Smooth muscle cell (in vitro differentiated cells): ENCODE results near the gene MIER2. TPM values are rescaled to one million over a fixed set of nuclear protein-coding genes. Genes with fewer than 3 reads are reported as not detected.
"Not testable (repeated sequence)": the region's sequence is repeated elsewhere in the genome, so short reads cannot be mapped to it uniquely, and the experiment has no call there.

ENCODE experiments used
- DNase-seq: peaks from one replicate; lab custom pipeline; 2025; ENCODE audit not compliant: unreplicated experiment; lab: John Stamatoyannopoulos, UW
- H2AFZ ChIP-seq: fragments of 200-600 bp; sonication (generic); 2 replicates; pipeline ENCODE4 v1.6.0; 2016; ENCODE audit warnings: antibody characterized with exemption, low read depth, mild to moderate bottlenecking
- H3F3A ChIP-seq: fragments of 200-600 bp; sonication (generic); 2 replicates; pipeline ENCODE4 v1.6.0; 2017; ENCODE audit warnings: antibody characterized with exemption, low read depth
- H3K27ac ChIP-seq: fragments of 200-600 bp; sonication (generic); 2 replicates; pipeline ENCODE4 v1.5.1; 2016; ENCODE audit warnings: low read depth, mild to moderate bottlenecking
- H3K27me3 ChIP-seq: fragments of 200-600 bp; sonication (generic); 2 replicates; pipeline ENCODE4 v1.6.1; 2016; ENCODE audit warnings: low read depth, mild to moderate bottlenecking
- H3K36me3 ChIP-seq: fragments of 200-600 bp; sonication (generic); 2 replicates; pipeline ENCODE4 v1.5.1; 2016; ENCODE audit warnings: low read depth
- H3K4me1 ChIP-seq: fragments of 200-600 bp; sonication (generic); 2 replicates; pipeline ENCODE4 v1.5.1; 2016; ENCODE audit warnings: low read depth
- H3K4me2 ChIP-seq: fragments of 200-600 bp; sonication (generic); 2 replicates; pipeline ENCODE4 v1.6.0; 2016; ENCODE audit warnings: mild to moderate bottlenecking
- H3K4me3 ChIP-seq: fragments of 200-600 bp; sonication (generic); 2 replicates; pipeline ENCODE4 v1.5.1; 2016; ENCODE audit warnings: mild to moderate bottlenecking
- H3K79me2 ChIP-seq: fragments of 200-600 bp; sonication (generic); 2 replicates; pipeline ENCODE4 v1.6.0; 2016; ENCODE audit warnings: low read depth, mild to moderate bottlenecking
- H3K9ac ChIP-seq: fragments of 200-600 bp; sonication (generic); 2 replicates; pipeline ENCODE4 v1.6.0; 2016; ENCODE audit warnings: low read depth
- H3K9me3 ChIP-seq: fragments of 200-600 bp; sonication (generic); replicated peaks from 2 replicates; pipeline ENCODE4 v1.5.1; 2016; ENCODE audit warnings: low read depth
- H4K20me1 ChIP-seq: fragments of 200-600 bp; sonication (generic); 2 replicates; pipeline ENCODE4 v1.6.0; 2016; ENCODE audit warnings: low read depth
- WGBS: methylation state at CpG from one replicate; pipeline ENCODE4 v1.1.7; 2016; ENCODE audit warnings: low lambda C conversion rate; 5-methylcytosine and 5-hydroxymethylcytosine counted together
- polyA plus RNA-seq: library from polyadenylated mRNA; unstranded; fragments of >200 nt; fragmentation: Nextera tagmentation; extraction: Ambion mirVana; gene quantifications from 2 replicates; pipeline ENCODE4 v1.2.1, GENCODE V29; 2016
- total RNA-seq: library from RNA; depleted of rRNA; stranded (reverse); fragments of >200 nt; gene quantifications from 2 replicates; pipeline ENCODE4 v1.2.3, GENCODE V29; 2014
- TF ChIP-seq, protein P1 (sequence below): fragments of 200-600 bp; sonication (generic); IDR thresholded peaks from 2 replicates; pipeline ENCODE4 v1.5.1; 2017; ENCODE audit warnings: borderline replicate concordance, mild to moderate bottlenecking, antibody characterized with exemption; ENCODE audit not compliant: insufficient read depth, poor library complexity, severe bottlenecking

Gene MIER2
- total and polyA plus RNA-seq, 2 experiments from 2014 or later: 12.7 to 79.7 TPM

DNA sequence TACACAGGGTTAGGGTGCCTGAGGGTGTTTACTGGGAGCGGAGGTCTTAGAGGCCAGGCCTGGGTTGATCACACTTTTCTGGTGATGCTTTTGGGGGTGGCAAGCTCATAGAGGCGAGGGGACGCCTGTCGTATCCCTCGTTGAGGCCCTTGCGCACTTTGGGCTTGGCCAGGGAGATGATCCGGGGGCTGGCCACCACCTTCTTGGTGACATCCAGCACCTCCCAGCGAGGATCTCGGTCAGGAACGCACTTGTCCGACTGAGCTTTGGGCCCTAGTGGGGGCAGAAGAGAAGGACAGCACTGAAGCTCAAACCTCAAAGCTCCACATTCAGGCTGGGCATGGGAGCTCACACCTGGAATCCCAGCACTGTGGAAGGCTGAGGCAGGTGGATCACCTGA is 17.6 kb upstream of the MIER2 start:
- no peak for DNase-seq

DNA sequence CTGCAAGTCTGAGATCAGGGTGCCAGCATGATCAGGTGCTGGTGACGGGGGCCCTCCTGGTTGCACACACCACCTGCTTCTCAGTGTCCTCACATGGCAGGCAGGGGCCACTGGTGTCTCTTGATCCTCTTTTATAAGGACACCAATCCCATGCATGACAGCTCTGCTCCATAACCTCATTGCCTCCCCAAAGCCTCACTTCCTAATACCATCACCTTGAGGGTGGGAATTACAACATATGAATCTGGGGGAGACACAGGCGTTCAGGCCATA is 15.0 kb upstream of the MIER2 start:
- 90% methylated on average over 2 of the region's 2 CpGs for WGBS
- Histone ChIP-seq H3K27ac (no peak overlapping the region), H3K9ac (no peak overlapping the region), H3K27me3 (no peaks in the 10 kb centered on the region), H2AFZ (no peak overlapping the region), H4K20me1 (no peaks in the 10 kb centered on the region), H3K4me2 (no peak overlapping the region), H3K36me3 (no peaks in the 10 kb centered on the region), H3K4me1 (no peaks in the 10 kb centered on the region), H3F3A (no peaks in the 10 kb centered on the region), H3K9me3 (no peaks in the 10 kb centered on the region), H3K79me2 (no peaks in the 10 kb centered on the region), H3K4me3 (no peak overlapping the region)
- no peak for DNase-seq
- TF ChIP-seq, protein P1, sequence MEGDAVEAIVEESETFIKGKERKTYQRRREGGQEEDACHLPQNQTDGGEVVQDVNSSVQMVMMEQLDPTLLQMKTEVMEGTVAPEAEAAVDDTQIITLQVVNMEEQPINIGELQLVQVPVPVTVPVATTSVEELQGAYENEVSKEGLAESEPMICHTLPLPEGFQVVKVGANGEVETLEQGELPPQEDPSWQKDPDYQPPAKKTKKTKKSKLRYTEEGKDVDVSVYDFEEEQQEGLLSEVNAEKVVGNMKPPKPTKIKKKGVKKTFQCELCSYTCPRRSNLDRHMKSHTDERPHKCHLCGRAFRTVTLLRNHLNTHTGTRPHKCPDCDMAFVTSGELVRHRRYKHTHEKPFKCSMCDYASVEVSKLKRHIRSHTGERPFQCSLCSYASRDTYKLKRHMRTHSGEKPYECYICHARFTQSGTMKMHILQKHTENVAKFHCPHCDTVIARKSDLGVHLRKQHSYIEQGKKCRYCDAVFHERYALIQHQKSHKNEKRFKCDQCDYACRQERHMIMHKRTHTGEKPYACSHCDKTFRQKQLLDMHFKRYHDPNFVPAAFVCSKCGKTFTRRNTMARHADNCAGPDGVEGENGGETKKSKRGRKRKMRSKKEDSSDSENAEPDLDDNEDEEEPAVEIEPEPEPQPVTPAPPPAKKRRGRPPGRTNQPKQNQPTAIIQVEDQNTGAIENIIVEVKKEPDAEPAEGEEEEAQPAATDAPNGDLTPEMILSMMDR: no peak

More for the DNA sequence above, 17.6 kb upstream of the MIER2 start:
- H3K27ac ChIP-seq: no peak overlapping the region
- H3K4me2 ChIP-seq: no peak overlapping the region
- TF ChIP-seq, protein P1: no peak
- H3K9me3 ChIP-seq: no peaks in the 10 kb centered on the region
- no peaks in the 10 kb centered on the region for H3K79me2 ChIP-seq
- no peaks in the 10 kb centered on the region for H3F3A ChIP-seq
- no peak overlapping the region for H3K4me3 ChIP-seq
- H3K4me1 ChIP-seq: no peaks in the 10 kb centered on the region
- no peak overlapping the region for H3K9ac ChIP-seq
- H3K36me3 ChIP-seq: no peaks in the 10 kb centered on the region
- no peaks in the 10 kb centered on the region for H4K20me1 ChIP-seq
- H2AFZ ChIP-seq: no peak overlapping the region
- 90% methylated on average over 11 of the region's 11 CpGs for WGBS
- H3K27me3 ChIP-seq: no peaks in the 10 kb centered on the region

DNA sequence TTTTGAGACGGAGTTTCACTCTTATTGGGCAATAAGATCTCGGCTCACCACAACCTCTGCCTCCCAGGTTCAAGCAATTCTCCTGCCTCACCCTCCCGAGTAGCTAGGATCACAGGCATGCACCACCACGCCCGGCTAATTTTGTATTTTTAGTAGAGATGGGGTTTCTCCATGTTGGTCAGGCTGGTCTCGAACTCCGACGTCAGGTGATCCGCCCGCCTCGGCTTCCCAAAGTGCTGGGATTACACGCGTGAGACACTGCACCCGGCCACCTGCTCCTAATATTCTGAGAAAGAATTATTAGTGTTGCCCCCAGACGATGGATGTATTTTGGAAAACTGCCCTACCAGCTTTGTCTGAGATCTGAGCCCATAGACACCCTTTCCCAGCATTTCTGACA is 10.9 kb upstream of the MIER2 start:
- WGBS: 91% methylated on average over 15 of the region's 15 CpGs
- H3K36me3 ChIP-seq, H3K4me3 ChIP-seq, H3K79me2 ChIP-seq, H4K20me1 ChIP-seq, H3K9ac ChIP-seq, DNase-seq, H3F3A ChIP-seq, H2AFZ ChIP-seq, H3K4me1 ChIP-seq, H3K9me3 ChIP-seq, H3K4me2 ChIP-seq, H3K27me3 ChIP-seq, H3K27ac ChIP-seq: not testable (repeated sequence)

DNA sequence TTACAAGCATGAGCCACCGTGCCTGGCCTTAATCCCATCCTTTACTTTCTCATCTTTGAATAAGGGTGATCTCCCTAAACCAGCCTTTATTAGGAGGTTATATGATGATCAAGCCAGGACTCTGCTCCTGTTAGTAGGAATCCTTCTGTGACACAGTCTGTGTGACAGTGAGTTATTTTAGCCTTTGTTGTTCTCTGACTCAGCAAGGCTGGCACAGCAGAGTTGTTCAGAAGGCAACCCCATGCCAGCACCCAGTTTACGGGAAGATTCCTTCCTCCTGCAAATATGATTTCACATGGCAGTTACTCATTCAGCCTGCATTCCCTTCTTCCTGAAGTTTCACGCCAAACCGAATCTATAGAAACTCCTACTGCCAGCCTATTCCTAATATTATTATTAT is 10.5 kb upstream of the MIER2 start:
- Histone ChIP-seq H3F3A (no peaks in the 10 kb centered on the region), H3K9ac (no peak overlapping the region), H3K4me2 (no peak overlapping the region), H3K79me2 (no peaks in the 10 kb centered on the region), H3K4me3 (no peak overlapping the region), H3K9me3 (no peaks in the 10 kb centered on the region), H3K27ac (no peak overlapping the region), H2AFZ (no peak overlapping the region), H3K4me1 (no peaks in the 10 kb centered on the region), H3K27me3 (no peaks in the 10 kb centered on the region), H4K20me1 (no peaks in the 10 kb centered on the region), H3K36me3 (no peaks in the 10 kb centered on the region)
- TF ChIP-seq, protein P1: no peak
- 87% methylated on average over 4 of the region's 4 CpGs for WGBS
- no peak for DNase-seq
